ENCODE data around the gene LDLRAD3.

DNA sequence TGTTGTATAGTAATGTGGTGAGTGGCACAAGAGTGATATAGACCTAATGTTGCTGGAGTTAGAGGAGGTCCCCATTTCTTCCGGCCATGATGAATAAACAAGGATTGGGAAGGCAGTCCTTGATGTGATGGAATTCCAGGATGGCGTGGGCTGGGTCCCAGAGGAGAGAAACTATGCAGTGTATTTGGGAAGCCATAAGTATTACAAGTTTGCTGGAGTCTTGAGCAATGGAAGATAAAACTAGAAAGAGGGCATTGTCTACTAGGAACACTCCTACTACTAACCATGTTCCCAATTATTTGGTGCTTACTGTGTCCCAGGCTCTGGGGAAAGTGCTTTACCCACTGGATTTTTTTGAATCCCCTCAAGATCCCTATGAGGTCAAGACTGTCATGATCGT, 20.0 kb downstream of the LDLRAD3 start:
- TF ChIP-seq SUZ12 (IDR thresholded peaks at IDR 0.05) (no peak), TARDBP (IDR thresholded peaks at IDR 0.05) (no peak), SP1 (IDR thresholded peaks at IDR 0.05) (no peak), FOXK2 (IDR thresholded peaks at IDR 0.05) (no peak), HDGF (IDR thresholded peaks at IDR 0.05; ENCODE audit: borderline replicate concordance) (no peak), CTBP1 (IDR thresholded peaks at IDR 0.05; ENCODE audit: borderline replicate concordance) (no peak), BHLHE40 (IDR thresholded peaks at IDR 0.05; ENCODE audit: borderline replicate concordance) (no peak), PKNOX1 (IDR thresholded peaks at IDR 0.05) (no peak), ARNT (IDR thresholded peaks at IDR 0.05) (no peak), FOXA1 (IDR thresholded peaks at IDR 0.05) (no peak), LEF1 (IDR thresholded peaks at IDR 0.05; ENCODE audit: borderline replicate concordance) (no peak), FOXM1 (IDR thresholded peaks at IDR 0.05; ENCODE audit: borderline replicate concordance) (no peak), L3MBTL2 (conservative IDR thresholded peaks at IDR 0.05) (no peak)

Data from HEK293T (cell line).